HEK293 (cell line): ENCODE results near the gene IFNAR1.

ENCODE experiments used
- CTCF ChIP-seq: fragments of 450-650 bp; formaldehyde crosslinking; IDR thresholded peaks from 2 replicates; pipeline ENCODE4 v1.5.1; 2016; ENCODE audit warnings: missing biosample characterization, missing genetic modification characterization
- REST ChIP-seq: fragments of 450-650 bp; formaldehyde crosslinking; IDR thresholded peaks from 2 replicates; pipeline ENCODE4 v1.5.1; 2016; ENCODE audit warnings: missing biosample characterization, missing genetic modification characterization
- ZNF121 ChIP-seq: fragments of 450-650 bp; formaldehyde crosslinking; IDR thresholded peaks from 2 replicates; pipeline ENCODE4 v1.5.1; 2016; ENCODE audit warnings: missing biosample characterization, missing genetic modification characterization
- ZNF670 ChIP-seq: fragments of 450-650 bp; formaldehyde crosslinking; IDR thresholded peaks from 2 replicates; pipeline ENCODE4 v1.5.1; 2016; ENCODE audit warnings: missing biosample characterization, missing genetic modification characterization, low read depth
- ZNF792 ChIP-seq: fragments of 450-650 bp; formaldehyde crosslinking; IDR thresholded peaks from 2 replicates; pipeline ENCODE4 v1.5.1; 2016; ENCODE audit warnings: missing biosample characterization, missing genetic modification characterization
- ZNF843 ChIP-seq: fragments of 450-650 bp; formaldehyde crosslinking; IDR thresholded peaks from 2 replicates; pipeline ENCODE4 v1.5.1; 2016; ENCODE audit warnings: missing biosample characterization, missing genetic modification characterization
- TF ChIP-seq, protein P1 (sequence below): fragments of 450-650 bp; formaldehyde crosslinking; IDR thresholded peaks from 2 replicates; pipeline ENCODE4 v1.5.0; 2017; ENCODE audit warnings: missing biosample characterization, missing genetic modification characterization, borderline replicate concordance

GRCh38 chr21:33378081-33378480, 53.3 kb downstream of the IFNAR1 start:
- no peak for TF ChIP-seq ZNF670 (tag by site-specific recombination)
- no peak for TF ChIP-seq ZNF843 (tag by site-specific recombination)
- TF ChIP-seq, protein P1, sequence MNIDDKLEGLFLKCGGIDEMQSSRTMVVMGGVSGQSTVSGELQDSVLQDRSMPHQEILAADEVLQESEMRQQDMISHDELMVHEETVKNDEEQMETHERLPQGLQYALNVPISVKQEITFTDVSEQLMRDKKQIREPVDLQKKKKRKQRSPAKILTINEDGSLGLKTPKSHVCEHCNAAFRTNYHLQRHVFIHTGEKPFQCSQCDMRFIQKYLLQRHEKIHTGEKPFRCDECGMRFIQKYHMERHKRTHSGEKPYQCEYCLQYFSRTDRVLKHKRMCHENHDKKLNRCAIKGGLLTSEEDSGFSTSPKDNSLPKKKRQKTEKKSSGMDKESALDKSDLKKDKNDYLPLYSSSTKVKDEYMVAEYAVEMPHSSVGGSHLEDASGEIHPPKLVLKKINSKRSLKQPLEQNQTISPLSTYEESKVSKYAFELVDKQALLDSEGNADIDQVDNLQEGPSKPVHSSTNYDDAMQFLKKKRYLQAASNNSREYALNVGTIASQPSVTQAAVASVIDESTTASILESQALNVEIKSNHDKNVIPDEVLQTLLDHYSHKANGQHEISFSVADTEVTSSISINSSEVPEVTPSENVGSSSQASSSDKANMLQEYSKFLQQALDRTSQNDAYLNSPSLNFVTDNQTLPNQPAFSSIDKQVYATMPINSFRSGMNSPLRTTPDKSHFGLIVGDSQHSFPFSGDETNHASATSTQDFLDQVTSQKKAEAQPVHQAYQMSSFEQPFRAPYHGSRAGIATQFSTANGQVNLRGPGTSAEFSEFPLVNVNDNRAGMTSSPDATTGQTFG (tag by site-specific recombination) = no peak
- no peak for TF ChIP-seq REST (tag by site-specific recombination)
- no peak for TF ChIP-seq ZNF121 (tag by site-specific recombination)
- TF ChIP-seq ZNF792 = no peak
- no peak for TF ChIP-seq CTCF
